Sigmoid colon (tissue), 4 donors: Measurements from ENCODE around the gene MAPK10.

ENCODE experiments used
- EP300 ChIP-seq, 4 donors: sonication (generic); formaldehyde crosslinking; IDR thresholded peaks; one replicate each; pipeline ENCODE4 v1.6.1; 2017; ENCODE audit warnings: antibody characterized with exemption in 4 of 4
- POLR2A ChIP-seq, 2 donors: fragments of 450-650 bp; IDR thresholded peaks; one replicate each; pipeline ENCODE4 v1.6.1; 2016; ENCODE audit warnings: antibody characterized with exemption in 2 of 2, mild to moderate bottlenecking in 2 of 2, moderate library complexity in 2 of 2
- POLR2AphosphoS5 ChIP-seq, 4 donors: sonication (generic); formaldehyde crosslinking; IDR thresholded peaks; one replicate each; pipeline ENCODE4 v1.6.1; 2017; ENCODE audit warnings: antibody characterized with exemption in 4 of 4
- TF ChIP-seq, protein P1 (sequence below), 4 experiments: fragments of 450-650 bp in 3 of 4; fragments of 200-600 bp in 1 of 4; IDR thresholded peaks; one replicate each; pipeline ENCODE4 v1.5.1; 2016 to 2019; ENCODE audit warnings: antibody characterized with exemption in 4 of 4, mild to moderate bottlenecking in 3 of 4, moderate library complexity in 2 of 4

DNA sequence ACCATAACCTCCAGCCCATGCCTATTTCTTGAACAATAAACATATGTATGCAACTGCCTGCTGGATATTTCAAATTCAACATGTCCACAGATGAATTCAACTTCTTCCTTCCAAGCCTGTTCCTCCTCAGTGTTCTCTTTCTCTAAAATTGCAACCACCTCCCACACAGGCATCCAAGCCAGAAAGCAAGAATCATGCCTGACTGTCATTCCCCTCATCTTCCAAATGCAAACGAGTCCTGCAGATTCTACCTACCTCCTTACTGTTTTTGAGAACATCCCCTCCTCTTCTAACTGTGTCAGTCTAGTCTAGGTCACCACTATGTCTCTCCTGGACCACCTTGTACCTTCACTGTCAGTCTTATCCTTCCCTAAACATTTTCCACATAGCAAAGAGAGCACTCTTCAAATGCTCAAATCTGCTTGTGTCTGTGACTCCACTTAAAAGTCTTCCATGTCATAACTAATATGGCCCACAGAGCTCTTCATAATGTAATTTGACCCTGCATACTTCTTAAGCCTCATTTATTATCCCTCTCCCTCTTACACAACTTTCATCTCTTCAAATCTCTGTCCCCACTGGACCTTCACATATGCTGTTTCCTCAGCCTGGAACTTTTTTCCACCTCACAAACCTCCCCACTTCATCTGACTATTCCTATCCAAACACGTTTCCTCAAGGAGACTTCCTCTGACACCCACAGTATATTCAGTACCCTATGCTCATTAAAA is 25.7 kb downstream of the MAPK10 start:
- TF ChIP-seq, protein P1, sequence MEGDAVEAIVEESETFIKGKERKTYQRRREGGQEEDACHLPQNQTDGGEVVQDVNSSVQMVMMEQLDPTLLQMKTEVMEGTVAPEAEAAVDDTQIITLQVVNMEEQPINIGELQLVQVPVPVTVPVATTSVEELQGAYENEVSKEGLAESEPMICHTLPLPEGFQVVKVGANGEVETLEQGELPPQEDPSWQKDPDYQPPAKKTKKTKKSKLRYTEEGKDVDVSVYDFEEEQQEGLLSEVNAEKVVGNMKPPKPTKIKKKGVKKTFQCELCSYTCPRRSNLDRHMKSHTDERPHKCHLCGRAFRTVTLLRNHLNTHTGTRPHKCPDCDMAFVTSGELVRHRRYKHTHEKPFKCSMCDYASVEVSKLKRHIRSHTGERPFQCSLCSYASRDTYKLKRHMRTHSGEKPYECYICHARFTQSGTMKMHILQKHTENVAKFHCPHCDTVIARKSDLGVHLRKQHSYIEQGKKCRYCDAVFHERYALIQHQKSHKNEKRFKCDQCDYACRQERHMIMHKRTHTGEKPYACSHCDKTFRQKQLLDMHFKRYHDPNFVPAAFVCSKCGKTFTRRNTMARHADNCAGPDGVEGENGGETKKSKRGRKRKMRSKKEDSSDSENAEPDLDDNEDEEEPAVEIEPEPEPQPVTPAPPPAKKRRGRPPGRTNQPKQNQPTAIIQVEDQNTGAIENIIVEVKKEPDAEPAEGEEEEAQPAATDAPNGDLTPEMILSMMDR (IDR thresholded peaks at IDR 0.05) = no peak
- TF ChIP-seq EP300 (IDR thresholded peaks at IDR 0.05) (no peak), POLR2A (IDR thresholded peaks at IDR 0.05) (no peak), POLR2AphosphoS5 (IDR thresholded peaks at IDR 0.05) (no peak)
